HepG2 (cell line): ENCODE results near the gene WDR13. TPM values are rescaled to one million over a fixed set of nuclear protein-coding genes. Genes with fewer than 3 reads are reported as not detected.

Experiments used
- ATAC-seq: fragments of 200-7000 bp; cut with Tn5 transposase; 3 replicates; pipeline ENCODE4 v1.9.1; 2020; ENCODE audit warnings: mild to moderate bottlenecking, moderate library complexity
- BruUV-seq: library from RNA; stranded (reverse); fragments of 400-500 nt; replicated peaks from 2 replicates; lab custom pipeline; 2021; lab: Mats Ljungman, UMichigan
- CTCF ChIA-PET: fragments of 300-600 bp; formaldehyde crosslinking; extraction: SDS; loops from one replicate; lab custom pipeline; 2021; ENCODE audit warnings: low total read pairs, inconsistent platforms, low intra/inter-chr PET ratio; lab: Yijun Ruan, JAX
- POLR2A ChIA-PET: fragments of 350-600 bp; sonication (Branson Sonifier 250); formaldehyde crosslinking; loops from one replicate; lab custom pipeline; 2020; ENCODE audit warnings: antibody characterized with exemption, inconsistent platforms; lab: Yijun Ruan, JAX
- DNase-seq: peaks from one replicate; pipeline ENCODE4 v3.0.0-alpha.2; 2015; ENCODE audit warnings: low spot score
- FAIRE-seq: peaks from 3 replicates; lab custom pipeline; 2011; peaks lifted over from hg19 to GRCh38; lab: Jason Lieb, UNC
- H2AFZ ChIP-seq: one replicate; pipeline ENCODE4 v1.6.1; 2011; ENCODE audit warnings: low read length, inconsistent platforms
- H3K27ac ChIP-seq: fragments of 300-600 bp; 3 replicates; pipeline ENCODE4 v1.8.0; 2011; ENCODE audit warnings: mixed run types, mild to moderate bottlenecking, mixed read lengths, low read length, inconsistent platforms; ENCODE audit not compliant: insufficient read depth; ENCODE audit errors: extremely low read length
- H3K27me3 ChIP-seq, 2 experiments: fragments of 200-600 bp in 1 of 2; 2 replicates in 1 of 2; 3 replicates in 1 of 2; pipeline versions ENCODE4 v1.6.0 to v1.8.0; 2011; ENCODE audit warnings: low read length in 2 of 2, mild to moderate bottlenecking in 2 of 2, moderate library complexity in 2 of 2, inconsistent platforms in 1 of 2; ENCODE audit not compliant: insufficient read depth in 2 of 2, control insufficient read depth in 1 of 2
- H3K36me3 ChIP-seq, 2 experiments: fragments of 200-600 bp in 1 of 2; replicated peaks in 1 of 2; 2 replicates in 1 of 2; 3 replicates in 1 of 2; pipeline versions ENCODE4 v1.5.1 to v1.8.0; 2011; ENCODE audit warnings: low read length in 2 of 2, inconsistent platforms in 1 of 2; ENCODE audit not compliant: insufficient read depth in 2 of 2, control insufficient read depth in 1 of 2
- H3K4me1 ChIP-seq: 2 replicates; pipeline ENCODE4 v1.5.1; 2012; ENCODE audit warnings: low read length, inconsistent platforms; ENCODE audit not compliant: insufficient read depth
- H3K4me2 ChIP-seq: 2 replicates; pipeline ENCODE4 v1.6.0; 2011; ENCODE audit warnings: low read depth, low read length, inconsistent platforms
- H3K4me3 ChIP-seq, 3 experiments: fragments of 200-600 bp in 1 of 3; sonication (generic), shearing (Covaris generic) in 1 of 3; replicated peaks in 1 of 3; 2 replicates each; pipeline ENCODE4 v1.5.1; 2011 to 2016; ENCODE audit warnings: low read length in 3 of 3, inconsistent platforms in 2 of 3, low read depth in 2 of 3, mild to moderate bottlenecking in 2 of 3, control low read depth in 1 of 3, mixed read lengths in 1 of 3; ENCODE audit not compliant: insufficient read depth in 1 of 3
- H3K79me2 ChIP-seq: one replicate; pipeline ENCODE4 v1.6.1; 2011; ENCODE audit warnings: low read length, inconsistent platforms; ENCODE audit not compliant: insufficient read depth
- H3K9ac ChIP-seq: 2 replicates; pipeline ENCODE4 v1.6.0; 2011; ENCODE audit warnings: mild to moderate bottlenecking, low read depth, low read length, inconsistent platforms; ENCODE audit not compliant: insufficient read depth
- H3K9me3 ChIP-seq: 2 replicates; pipeline ENCODE4 v1.5.1; 2012; ENCODE audit warnings: mild to moderate bottlenecking, low read length
- H4K20me1 ChIP-seq: 2 replicates; pipeline ENCODE4 v1.6.0; 2011; ENCODE audit warnings: inconsistent platforms, mild to moderate bottlenecking, low read length, moderate library complexity; ENCODE audit not compliant: insufficient read depth
- JDP2 ChIP-seq: sonication (generic); formaldehyde crosslinking; IDR thresholded peaks from 2 replicates; pipeline ENCODE4 v1.8.1; 2022; ENCODE audit warnings: missing genetic modification reagents, borderline replicate concordance
- NR2F1 ChIP-seq, 2 experiments: fragments of 450-650 bp in 1 of 2; formaldehyde crosslinking in 1 of 2; IDR thresholded peaks; 2 replicates each; pipeline versions ENCODE4 v1.5.0 to v1.6.1; 2016 to 2020; ENCODE audit warnings: mild to moderate bottlenecking in 1 of 2, missing compliant biosample characterization in 1 of 2, missing genetic modification reagents in 1 of 2, moderate library complexity in 1 of 2
- PHB2 ChIP-seq: fragments of 450-650 bp; IDR thresholded peaks from 2 replicates; pipeline ENCODE4 v1.6.1; 2018; ENCODE audit not compliant: partially characterized antibody
- RAD51 ChIP-seq: fragments of 450-650 bp; IDR thresholded peaks from 2 replicates; pipeline ENCODE4 v1.6.1; 2016; ENCODE audit warnings: borderline replicate concordance
- SMYD3 ChIP-seq: sonication (generic); formaldehyde crosslinking; IDR thresholded peaks from 2 replicates; pipeline ENCODE4 v1.8.1; 2023; ENCODE audit warnings: mild to moderate bottlenecking, missing genetic modification reagents
- ZFYVE20 ChIP-seq: sonication (generic); formaldehyde crosslinking; IDR thresholded peaks from 2 replicates; pipeline ENCODE4 v1.8.0; 2023; ENCODE audit warnings: low read depth, mild to moderate bottlenecking, moderate library complexity, missing genetic modification reagents, borderline replicate concordance
- ZNF569 ChIP-seq: sonication (generic); formaldehyde crosslinking; IDR thresholded peaks from 2 replicates; pipeline ENCODE4 v1.5.0; 2020; ENCODE audit warnings: mild to moderate bottlenecking, missing genetic modification reagents, moderate library complexity, borderline replicate concordance
- ZNF713 ChIP-seq: sonication (generic); formaldehyde crosslinking; IDR thresholded peaks from 2 replicates; pipeline ENCODE4 v1.4.0; 2020; ENCODE audit warnings: mild to moderate bottlenecking, missing genetic modification reagents
- ZNF781 ChIP-seq: sonication (generic); formaldehyde crosslinking; IDR thresholded peaks from 2 replicates; pipeline ENCODE4 v1.5.1; 2020; ENCODE audit warnings: borderline replicate concordance, mild to moderate bottlenecking, missing genetic modification reagents; ENCODE audit errors: not compliant biosample characterization
- ZSCAN31 ChIP-seq: sonication (generic); formaldehyde crosslinking; IDR thresholded peaks from 2 replicates; pipeline ENCODE4 v1.5.0; 2020; ENCODE audit warnings: low read depth, mild to moderate bottlenecking, missing genetic modification reagents
- WGBS: methylation state at CpG from one replicate; pipeline ENCODE4 v1.1.6; 2017; ENCODE audit warnings: low lambda C conversion rate; 5-methylcytosine and 5-hydroxymethylcytosine counted together
- in situ Hi-C: cut with HindIII; loops from 2 replicates; pipeline ENCODE4 v1.10.0; 2017; ENCODE audit warnings: low pct_unique_long_range_greater_than_20kb; ENCODE audit not compliant: extremely low pct_ligation_motif_present
- intact Hi-C: fragments of 100-400 bp; cut with micrococcal nuclease; formaldehyde crosslinking; loops from one replicate; pipeline ENCODE4 v1.10.0; 2022; ENCODE audit not compliant: unreplicated experiment
- polyA plus RNA-seq, 8 experiments: library from polyadenylated mRNA; depleted of rRNA in 3 of 8; stranded (reverse) in 7 of 8; unstranded in 1 of 8; fragments of >200 nt; fragmentation: Illumina TruSeq in 4 of 8; extraction: Trizol in 4 of 8; gene quantifications; 2 replicates each; pipeline versions ENCODE4 v1.2.1 to v1.2.3, GENCODE V29; 2011 to 2016; ENCODE audit warnings: low read depth in 4 of 8, missing spikeins in 1 of 8, mixed read lengths in 1 of 8; ENCODE audit not compliant: insufficient read depth in 1 of 8
- total RNA-seq, 5 experiments: library from RNA; depleted of rRNA; stranded (reverse); fragments of >200 nt; fragmentation: Illumina TruSeq; extraction: Trizol; gene quantifications; 2 replicates each; pipeline ENCODE4 v1.2.3, GENCODE V29; 2016; ENCODE audit warnings: low read depth in 1 of 5
- TF ChIP-seq, protein P1 (sequence below): sonication (generic); formaldehyde crosslinking; IDR thresholded peaks from 2 replicates; pipeline ENCODE4 v1.5.0; 2020; ENCODE audit warnings: missing genetic modification reagents
- TF ChIP-seq, protein P2 (sequence below): sonication (generic); formaldehyde crosslinking; IDR thresholded peaks from 2 replicates; pipeline ENCODE4 v1.5.0; 2020; ENCODE audit warnings: mild to moderate bottlenecking, missing genetic modification reagents, borderline replicate concordance
- TF ChIP-seq, protein P3 (sequence below): sonication (generic); formaldehyde crosslinking; IDR thresholded peaks from 2 replicates; pipeline ENCODE4 v1.8.1; 2022; ENCODE audit warnings: low read depth, mild to moderate bottlenecking, missing genetic modification reagents

The WDR13 gene
- total and polyA plus RNA-seq, 2 of the 13 experiments (the other 11 are each of a cell fraction or from before 2014, with no cell fraction given) = 28.7 to 37.1 TPM

DNA sequence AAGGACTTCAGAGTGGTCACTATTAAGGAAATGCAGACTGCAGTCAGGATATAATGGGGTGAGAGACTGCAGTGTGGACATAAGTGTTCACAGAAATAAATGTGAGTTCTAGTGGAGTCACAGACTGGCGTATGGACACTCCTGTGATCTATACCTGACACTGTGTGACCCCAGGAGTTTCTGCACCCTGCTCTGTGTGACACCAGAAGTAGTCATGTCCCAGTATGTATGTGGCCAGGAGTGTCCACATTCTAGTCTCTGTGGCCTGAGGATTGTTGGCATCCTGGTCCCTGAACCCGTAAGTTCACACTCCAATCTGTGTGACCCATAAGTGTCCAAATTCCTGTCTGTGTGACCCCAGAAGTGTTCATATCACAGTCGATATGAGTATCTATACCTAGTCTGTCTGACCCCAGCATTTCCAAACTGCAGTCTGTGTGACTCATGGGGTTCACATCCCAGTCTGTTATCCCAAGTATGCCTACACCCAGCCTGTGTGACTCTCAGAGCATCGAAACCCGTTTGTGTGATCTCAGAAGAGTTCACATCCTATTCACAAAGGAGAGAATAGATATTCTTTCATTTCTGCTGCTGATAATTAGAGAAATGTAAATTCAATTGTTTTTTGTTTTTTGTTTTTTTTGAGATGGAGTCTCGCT is 16.3 kb downstream of the WDR13 start:
- Histone ChIP-seq H4K20me1 (no peaks in the 10 kb centered on the region), H3K27ac (no peak overlapping the region), H3K4me1 (peaks cover 39% of the 10 kb centered on the region), H3K36me3 (no peaks in the 10 kb centered on the region), H3K4me2 (no peak overlapping the region), H3K9me3 (no peaks in the 10 kb centered on the region), H3K27me3 (no peaks in the 10 kb centered on the region), H2AFZ (no peak overlapping the region), H3K79me2 (no peaks in the 10 kb centered on the region), H3K9ac (no peak overlapping the region), H3K4me3 (no peak overlapping the region)
- intact Hi-C loops = no loop called here
- BruUV-seq = no TSS peak
- DNase-seq (no peak), FAIRE-seq (no peak), ATAC-seq (no peak)
- in situ Hi-C loops = no loop called here
- ChIA-PET CTCF (no interaction called here), POLR2A (no interaction called here)
- 45% methylated on average over 3 of the region's 6 CpGs for WGBS
- TF ChIP-seq, protein P1, sequence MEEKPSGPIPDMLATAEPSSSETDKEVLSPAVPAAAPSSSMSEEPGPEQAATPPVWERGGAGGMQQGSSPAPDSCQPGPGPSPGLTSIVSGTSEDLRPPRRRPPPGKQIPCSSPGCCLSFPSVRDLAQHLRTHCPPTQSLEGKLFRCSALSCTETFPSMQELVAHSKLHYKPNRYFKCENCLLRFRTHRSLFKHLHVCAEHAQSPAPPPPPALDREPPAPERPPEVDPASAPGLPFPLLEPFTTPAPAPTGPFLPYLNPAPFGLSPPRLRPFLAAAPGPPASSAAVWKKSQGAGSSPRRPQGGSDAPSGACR (CRISPR knock-in tag) = no peak
- TF ChIP-seq PHB2 (no peak), NR2F1 (CRISPR knock-in tag; IDR thresholded peaks at IDR 0.05) (no peak), JDP2 (CRISPR knock-in tag) (no peak), RAD51 (no peak), ZNF781 (CRISPR knock-in tag) (no peak), ZNF713 (CRISPR knock-in tag) (no peak), ZSCAN31 (CRISPR knock-in tag) (no peak), SMYD3 (no peak), ZFYVE20 (CRISPR knock-in tag) (no peak), ZNF569 (CRISPR knock-in tag) (no peak)
- TF ChIP-seq, protein P2, sequence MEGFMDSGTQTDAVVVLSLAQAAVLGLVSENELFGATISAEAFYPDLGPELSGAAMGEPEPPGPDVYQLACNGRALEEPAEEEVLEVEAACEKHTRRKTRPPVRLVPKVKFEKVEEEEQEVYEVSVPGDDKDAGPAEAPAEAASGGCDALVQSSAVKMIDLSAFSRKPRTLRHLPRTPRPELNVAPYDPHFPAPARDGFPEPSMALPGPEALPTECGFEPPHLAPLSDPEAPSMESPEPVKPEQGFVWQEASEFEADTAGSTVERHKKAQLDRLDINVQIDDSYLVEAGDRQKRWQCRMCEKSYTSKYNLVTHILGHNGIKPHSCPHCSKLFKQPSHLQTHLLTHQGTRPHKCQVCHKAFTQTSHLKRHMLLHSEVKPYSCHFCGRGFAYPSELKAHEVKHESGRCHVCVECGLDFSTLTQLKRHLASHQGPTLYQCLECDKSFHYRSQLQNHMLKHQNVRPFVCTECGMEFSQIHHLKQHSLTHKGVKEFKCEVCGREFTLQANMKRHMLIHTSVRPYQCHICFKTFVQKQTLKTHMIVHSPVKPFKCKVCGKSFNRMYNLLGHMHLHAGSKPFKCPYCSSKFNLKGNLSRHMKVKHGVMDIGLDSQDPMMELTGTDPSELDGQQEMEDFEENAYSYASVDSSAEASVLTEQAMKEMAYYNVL (CRISPR knock-in tag) = no peak
- TF ChIP-seq, protein P3, sequence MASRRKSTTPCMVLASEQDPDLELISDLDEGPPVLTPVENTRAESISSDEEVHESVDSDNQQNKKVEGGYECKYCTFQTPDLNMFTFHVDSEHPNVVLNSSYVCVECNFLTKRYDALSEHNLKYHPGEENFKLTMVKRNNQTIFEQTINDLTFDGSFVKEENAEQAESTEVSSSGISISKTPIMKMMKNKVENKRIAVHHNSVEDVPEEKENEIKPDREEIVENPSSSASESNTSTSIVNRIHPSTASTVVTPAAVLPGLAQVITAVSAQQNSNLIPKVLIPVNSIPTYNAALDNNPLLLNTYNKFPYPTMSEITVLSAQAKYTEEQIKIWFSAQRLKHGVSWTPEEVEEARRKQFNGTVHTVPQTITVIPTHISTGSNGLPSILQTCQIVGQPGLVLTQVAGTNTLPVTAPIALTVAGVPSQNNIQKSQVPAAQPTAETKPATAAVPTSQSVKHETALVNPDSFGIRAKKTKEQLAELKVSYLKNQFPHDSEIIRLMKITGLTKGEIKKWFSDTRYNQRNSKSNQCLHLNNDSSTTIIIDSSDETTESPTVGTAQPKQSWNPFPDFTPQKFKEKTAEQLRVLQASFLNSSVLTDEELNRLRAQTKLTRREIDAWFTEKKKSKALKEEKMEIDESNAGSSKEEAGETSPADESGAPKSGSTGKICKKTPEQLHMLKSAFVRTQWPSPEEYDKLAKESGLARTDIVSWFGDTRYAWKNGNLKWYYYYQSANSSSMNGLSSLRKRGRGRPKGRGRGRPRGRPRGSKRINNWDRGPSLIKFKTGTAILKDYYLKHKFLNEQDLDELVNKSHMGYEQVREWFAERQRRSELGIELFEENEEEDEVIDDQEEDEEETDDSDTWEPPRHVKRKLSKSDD (CRISPR knock-in tag) = no peak
